T-cell (primary cell): ENCODE results near the gene CAPN13. TPM values are rescaled to one million over a fixed set of nuclear protein-coding genes. Genes with fewer than 3 reads are reported as not detected.
A peak's percentile ranks its signal among the peaks of the same experiment; 100 is the strongest.

Experiments used
- ATAC-seq, 4 experiments: fragments of 200-7000 bp in 3 of 4; fragments of 150-1000 bp in 1 of 4; cut with Tn5 transposase; replicated peaks in 1 of 4; 1 replicate in 3 of 4; 2 replicates in 1 of 4; pipeline ENCODE4 v1.10.0; 2021; ENCODE audit warnings: moderate library complexity in 3 of 4, mild to moderate bottlenecking in 2 of 4, moderate number of reproducible peaks in 1 of 4
- CTCF ChIA-PET, 2 donors: fragments of 300-600 bp; sonication (Branson Sonifier 250); formaldehyde crosslinking; loops; one replicate each; lab custom pipeline; 2022; ENCODE audit warnings: antibody characterized with exemption in 2 of 2; lab: Charles Lee
- POLR2A ChIA-PET, 2 donors: fragments of 300-600 bp; sonication (Branson Sonifier 250); formaldehyde crosslinking; loops; one replicate each; lab custom pipeline; 2022; ENCODE audit warnings: antibody characterized with exemption in 2 of 2; lab: Charles Lee
- DNase-seq, 35 experiments: peaks; one replicate each; pipeline versions ENCODE4 v3.0.0 to v3.0.0-alpha.2; 2013 to 2023
- H3K27ac ChIP-seq: one replicate; pipeline ENCODE4 v1.5.1; 2013; ENCODE audit warnings: low read length
- H3K27me3 ChIP-seq, 2 experiments: replicated peaks in 1 of 2; 1 replicate in 1 of 2; 2 replicates in 1 of 2; pipeline versions ENCODE4 v1.6.1 to v1.7.0; 2013; ENCODE audit warnings: low read length in 1 of 2, mixed read lengths in 1 of 2; ENCODE audit not compliant: control insufficient read depth in 2 of 2, insufficient read depth in 2 of 2; ENCODE audit errors: extremely low read depth in 1 of 2
- H3K36me3 ChIP-seq, 2 donors: 1 replicate in 1 of 2; 2 replicates in 1 of 2; pipeline versions ENCODE4 v1.6.1 to v1.7.0; 2013; ENCODE audit warnings: low read length in 1 of 2; ENCODE audit not compliant: control insufficient read depth in 2 of 2, insufficient read depth in 1 of 2; ENCODE audit errors: extremely low read depth in 1 of 2
- H3K4me1 ChIP-seq, 2 experiments: 1 replicate in 1 of 2; 2 replicates in 1 of 2; pipeline versions ENCODE4 v1.6.1 to v1.7.0; 2013; ENCODE audit warnings: low read length in 2 of 2, mixed read lengths in 1 of 2; ENCODE audit not compliant: insufficient read depth in 2 of 2, control insufficient read depth in 1 of 2; ENCODE audit errors: extremely low read depth in 1 of 2
- H3K4me3 ChIP-seq, 2 donors: 1 replicate in 1 of 2; 2 replicates in 1 of 2; pipeline versions ENCODE4 v1.5.1 to v1.7.0; 2013; ENCODE audit warnings: mild to moderate bottlenecking in 2 of 2, low read length in 1 of 2, moderate library complexity in 1 of 2; ENCODE audit not compliant: control insufficient read depth in 1 of 2; ENCODE audit errors: extremely low read depth in 1 of 2
- H3K9me3 ChIP-seq: 2 replicates; pipeline ENCODE4 v1.7.0; 2013
- H3K27ac Mint-ChIP-seq, 2 donors: one replicate each; pipeline ENCODE4 v1.8.0; 2020 to 2021; ENCODE audit warnings: mild to moderate bottlenecking in 2 of 2, mixed read lengths in 2 of 2
- H3K27me3 Mint-ChIP-seq, 2 donors: one replicate each; pipeline ENCODE4 v1.8.0; 2021 to 2022; ENCODE audit warnings: mixed read lengths in 2 of 2
- H3K36me3 Mint-ChIP-seq: one replicate; pipeline ENCODE4 v1.8.0; 2021; ENCODE audit warnings: mixed read lengths
- H3K4me1 Mint-ChIP-seq, 3 donors: one replicate each; pipeline ENCODE4 v1.8.0; 2020 to 2022; ENCODE audit warnings: mixed read lengths in 3 of 3, mild to moderate bottlenecking in 1 of 3
- H3K4me3 Mint-ChIP-seq, 3 donors: one replicate each; pipeline ENCODE4 v1.8.0; 2020 to 2022; ENCODE audit warnings: mild to moderate bottlenecking in 3 of 3, mixed read lengths in 3 of 3, moderate library complexity in 3 of 3
- H3K9me3 Mint-ChIP-seq, 3 donors: one replicate each; pipeline ENCODE4 v1.8.0; 2020 to 2022; ENCODE audit warnings: mixed read lengths in 3 of 3
- WGBS: methylation state at CpG from one replicate; pipeline ENCODE4 v1.1.5; 2013; ENCODE audit warnings: missing lambda C conversion rate; ENCODE audit not compliant: insufficient coverage; 5-methylcytosine and 5-hydroxymethylcytosine counted together
- total RNA-seq, 35 experiments: library from RNA in 6 of 35; stranded (reverse) in 6 of 35; fragments of 120-200 nt in 1 of 35; gene quantifications; one replicate each; pipeline versions ENCODE4 v1.2.1 to v1.2.4 and lab custom pipeline; 2013 to 2026

Gene CAPN13
- total RNA-seq, 5 donors from 2014 or later (not counting 1 experiment from before 2014, with no cell fraction given): 0.16 TPM; not detected in 4

- peaks cover 10 to 21% (median 19%) of the 10 kb centered on the region in 3 donors for H3K9me3 Mint-ChIP-seq
- Histone ChIP-seq H3K4me3 (no peak overlapping the region), H3K36me3 (no peaks in the 10 kb centered on the region), H3K27me3 (peaks cover 0 to 30% of the 10 kb centered on the region in 2 experiments), H3K9me3 (no peaks in the 10 kb centered on the region), H3K4me1 (peaks cover 0 to 6% of the 10 kb centered on the region in 2 experiments), H3K27ac (no peak overlapping the region)
- peaks cover 0 to 2% of the 10 kb centered on the region in 2 donors for H3K27me3 Mint-ChIP-seq
- no peak overlapping the region for H3K4me3 Mint-ChIP-seq
- DNase-seq (peak; percentile 47 to 83 (median 69)), ATAC-seq (peak; percentile 61 to 74 (median 70))
- CTCF ChIA-PET: interaction anchor here (0.5 to 12.7 kb wide), 17 partner anchors 9 to 1751 kb away, joined by 3 to 339 read pairs (median 3); no protein-coding TSS in a partner anchor
- peaks cover 0 to 3% (median 0%) of the 10 kb centered on the region in 3 donors for H3K4me1 Mint-ChIP-seq
- POLR2A ChIA-PET: interaction anchor here (0.6 kb wide), 2 partner anchors 205 to 550 kb away, joined by 3 read pairs; no protein-coding TSS in a partner anchor
- peaks cover 10% of the 10 kb centered on the region for H3K36me3 Mint-ChIP-seq
- WGBS: 75% methylated on average over 8 of the region's 12 CpGs
- peak overlapping the region in 1 of 2 donors; percentile 22 for H3K27ac Mint-ChIP-seq
Observed at GRCh38 chr2:30706534-30707303, 100.5 kb downstream of the CAPN13 start.

- ATAC-seq: no peak
- peaks cover 10 to 25% (median 24%) of the 10 kb centered on the region in 3 donors for H3K9me3 Mint-ChIP-seq
- peak overlapping the region in 1 of 2 donors; percentile 22 for H3K27ac Mint-ChIP-seq
- ChIA-PET POLR2A (no interaction called here), CTCF (interaction anchor here (0.5 to 12.7 kb wide), 8 partner anchors 17 to 627 kb away, joined by 3 to 339 read pairs (median 6); no protein-coding TSS in a partner anchor)
- H3K4me1 ChIP-seq: peaks cover 0 to 6% of the 10 kb centered on the region in 2 experiments
- peaks cover 0 to 3% (median 0%) of the 10 kb centered on the region in 3 donors for H3K4me1 Mint-ChIP-seq
- 85% methylated on average over 2 of the region's 10 CpGs for WGBS
- DNase-seq: no peak
- no peaks in the 10 kb centered on the region for H3K9me3 ChIP-seq
- peaks cover 10% of the 10 kb centered on the region for H3K36me3 Mint-ChIP-seq
- H3K27ac ChIP-seq: no peak overlapping the region
- H3K27me3 Mint-ChIP-seq: peaks cover 0 to 2% of the 10 kb centered on the region in 2 donors
- H3K4me3 ChIP-seq: no peak overlapping the region
- no peaks in the 10 kb centered on the region for H3K36me3 ChIP-seq
- H3K27me3 ChIP-seq: peaks cover 0 to 30% of the 10 kb centered on the region in 2 experiments
- H3K4me3 Mint-ChIP-seq: no peak overlapping the region
Observed at GRCh38 chr2:30705711-30706533, 101.3 kb downstream of the CAPN13 start.

GRCh38 chr2:30705056-30705455 is 102.2 kb downstream of the CAPN13 start:
- Mint-ChIP-seq H3K36me3 (peaks cover 10% of the 10 kb centered on the region), H3K9me3 (peaks cover 10 to 25% (median 24%) of the 10 kb centered on the region in 3 donors), H3K4me1 (peaks cover 0 to 3% (median 0%) of the 10 kb centered on the region in 3 donors), H3K4me3 (no peak overlapping the region), H3K27me3 (peaks cover 0 to 2% of the 10 kb centered on the region in 2 donors), H3K27ac (no peak overlapping the region)
- Histone ChIP-seq H3K4me3 (no peak overlapping the region), H3K27ac (no peak overlapping the region), H3K9me3 (no peaks in the 10 kb centered on the region), H3K36me3 (no peaks in the 10 kb centered on the region), H3K27me3 (peaks cover 0 to 30% of the 10 kb centered on the region in 2 experiments), H3K4me1 (peaks cover 0 to 6% of the 10 kb centered on the region in 2 experiments)
- ChIA-PET POLR2A (no interaction called here), CTCF (interaction anchor here (0.6 to 12.7 kb wide), 6 partner anchors 90 to 628 kb away, joined by 3 to 339 read pairs (median 10); no protein-coding TSS in a partner anchor)
- 83% methylated on average over 3 of the region's 5 CpGs for WGBS
- no peak for DNase-seq
- ATAC-seq: no peak

GRCh38 chr2:30704309-30705020 is 102.8 kb downstream of the CAPN13 start:
- POLR2A ChIA-PET: no interaction called here
- Histone ChIP-seq H3K27me3 (peaks cover 0 to 30% of the 10 kb centered on the region in 2 experiments), H3K36me3 (no peaks in the 10 kb centered on the region), H3K9me3 (no peaks in the 10 kb centered on the region), H3K4me3 (no peak overlapping the region), H3K4me1 (peaks cover 0 to 6% of the 10 kb centered on the region in 2 experiments), H3K27ac (no peak overlapping the region)
- WGBS: no CpG with 5 or more reads among the region's 3 CpGs
- Mint-ChIP-seq H3K36me3 (peaks cover 10% of the 10 kb centered on the region), H3K9me3 (peaks cover 10 to 25% (median 24%) of the 10 kb centered on the region in 3 donors), H3K27me3 (peaks cover 0 to 2% of the 10 kb centered on the region in 2 donors), H3K4me1 (peaks cover 0 to 3% (median 0%) of the 10 kb centered on the region in 3 donors), H3K27ac (no peak overlapping the region), H3K4me3 (no peak overlapping the region)
- ATAC-seq (no peak), DNase-seq (no peak)
- CTCF ChIA-PET: interaction anchor here (0.6 to 12.7 kb wide), 5 partner anchors 89 to 540 kb away, joined by 3 to 339 read pairs (median 16); no protein-coding TSS in a partner anchor

- Mint-ChIP-seq H3K4me3 (no peak overlapping the region), H3K9me3 (peaks cover 14 to 29% (median 24%) of the 10 kb centered on the region in 3 donors), H3K27me3 (peaks cover 0 to 2% of the 10 kb centered on the region in 2 donors), H3K36me3 (peaks cover 10% of the 10 kb centered on the region), H3K4me1 (peaks cover 0 to 3% (median 0%) of the 10 kb centered on the region in 3 donors), H3K27ac (no peak overlapping the region)
- Histone ChIP-seq H3K27me3 (peaks cover 0 to 20% of the 10 kb centered on the region in 2 experiments), H3K9me3 (no peaks in the 10 kb centered on the region), H3K4me1 (peaks cover 0 to 6% of the 10 kb centered on the region in 2 experiments), H3K4me3 (no peak overlapping the region), H3K27ac (no peak overlapping the region), H3K36me3 (no peaks in the 10 kb centered on the region)
- CTCF ChIA-PET: interaction anchor here (0.6 to 12.7 kb wide), 5 partner anchors 9 to 1744 kb away, joined by 3 to 339 read pairs (median 4); no protein-coding TSS in a partner anchor
- no peak for DNase-seq
- WGBS: 100% methylated on average over 1 of the region's 1 CpG
- ATAC-seq: no peak
- POLR2A ChIA-PET: no interaction called here
Observed at GRCh38 chr2:30702694-30703093, 104.6 kb downstream of the CAPN13 start.
